ENCODE results near the gene CMTR1. TPM values are rescaled to one million over a fixed set of nuclear protein-coding genes. Genes with fewer than 3 reads are reported as not detected.

The CMTR1 gene
- total RNA-seq, 4 donors from 2014 or later: 35.1 to 49.2 (median 41.4) TPM

- H3K27ac ChIP-seq: peak overlapping the region in 3 of 4 donors; percentile 13 to 63 (median 43)
- TF ChIP-seq EP300 (IDR thresholded peaks at IDR 0.05) (no peak), POLR2AphosphoS5 (IDR thresholded peaks at IDR 0.05) (no peak), CTCF (IDR thresholded peaks at IDR 0.05) (no peak), POLR2A (IDR thresholded peaks at IDR 0.05) (no peak)
Observed at GRCh38 chr6:37516076-37516919, 83.3 kb downstream of the CMTR1 start.

DNA sequence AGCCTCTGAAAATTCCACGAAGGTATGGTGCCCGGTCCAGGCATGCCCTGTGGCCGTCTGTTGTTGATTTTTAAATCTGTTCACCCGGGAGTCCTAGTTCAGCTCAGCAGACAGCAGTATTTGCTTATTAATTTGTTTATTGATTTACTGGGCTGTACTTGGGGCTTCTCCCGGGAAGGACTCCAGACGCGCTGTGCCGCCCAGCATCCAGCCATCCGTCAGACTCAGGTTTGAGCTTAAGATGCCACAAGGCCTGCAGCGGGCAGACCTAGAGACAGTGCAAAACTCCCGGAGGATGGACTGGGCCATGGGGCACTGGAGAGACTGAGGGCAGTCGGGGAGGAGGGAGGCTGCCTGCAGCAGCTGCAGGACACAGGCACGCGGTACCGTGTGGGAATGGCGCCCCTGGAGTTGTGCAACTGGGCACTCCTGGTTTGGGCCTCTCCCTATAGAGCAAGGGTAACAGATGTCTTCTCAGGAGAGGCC lies 83.9 kb downstream of the CMTR1 start:
- H3K4me1 ChIP-seq: peaks cover 0 to 16% (median 5%) of the 10 kb centered on the region in 3 donors
- 50 to 65% methylated on average over 4 of the region's 16 CpGs for WGBS, 2 donors (ENCODE audit: low coverage in 1 of 2)
- no peaks in the 10 kb centered on the region for H3K36me3 ChIP-seq
- no peaks in the 10 kb centered on the region for H3K9me3 ChIP-seq
- H3K27me3 ChIP-seq: peaks cover 36% of the 10 kb centered on the region
- TF ChIP-seq CTCF (IDR thresholded peaks at IDR 0.05) (no peak), POLR2AphosphoS5 (IDR thresholded peaks at IDR 0.05) (no peak), EP300 (IDR thresholded peaks at IDR 0.05) (no peak), POLR2A (IDR thresholded peaks at IDR 0.05) (no peak)
- no peak for ATAC-seq
- peak overlapping the region in 1 of 4 donors; percentile 63 for H3K27ac ChIP-seq
- H3K4me3 ChIP-seq: no peak overlapping the region

More at GRCh38 chr6:37516076-37516919, 83.3 kb downstream of the CMTR1 start:
- H3K4me3 ChIP-seq: peak overlapping the region in 1 of 2 donors; percentile 4
- H3K27me3 ChIP-seq: peaks cover 37% of the 10 kb centered on the region
- no peaks in the 10 kb centered on the region for H3K9me3 ChIP-seq
- peak; percentile 44 for ATAC-seq
- 40% methylated on average over 1 of the region's 18 CpGs; no CpG with 5 or more reads in 1 of the 2 donors for WGBS, 2 donors (ENCODE audit: low coverage in 1 of 2)
- H3K4me1 ChIP-seq: peaks cover 0 to 16% (median 5%) of the 10 kb centered on the region in 3 donors
- H3K36me3 ChIP-seq: no peaks in the 10 kb centered on the region

- 60 to 63% methylated on average over 4 of the region's 11 CpGs for WGBS, 2 donors (ENCODE audit: low coverage in 1 of 2)
- peaks cover 36% of the 10 kb centered on the region for H3K27me3 ChIP-seq
- no peak overlapping the region for H3K27ac ChIP-seq
- H3K4me3 ChIP-seq: no peak overlapping the region
- no peaks in the 10 kb centered on the region for H3K36me3 ChIP-seq
- no peaks in the 10 kb centered on the region for H3K9me3 ChIP-seq
- TF ChIP-seq EP300 (IDR thresholded peaks at IDR 0.05) (no peak), POLR2A (IDR thresholded peaks at IDR 0.05) (no peak), CTCF (IDR thresholded peaks at IDR 0.05) (no peak), POLR2AphosphoS5 (IDR thresholded peaks at IDR 0.05) (no peak)
- no peak for ATAC-seq
- H3K4me1 ChIP-seq: peaks cover 0 to 16% (median 5%) of the 10 kb centered on the region in 3 donors
Observed at GRCh38 chr6:37517411-37517812, 84.4 kb downstream of the CMTR1 start.

GRCh38 chr6:37518116-37518515 lies 85.1 kb downstream of the CMTR1 start:
- TF ChIP-seq EP300 (IDR thresholded peaks at IDR 0.05) (no peak), CTCF (IDR thresholded peaks at IDR 0.05) (no peak)
- ATAC-seq: no peak

More at GRCh38 chr6:37518116-37518515, 85.1 kb downstream of the CMTR1 start:
- 70% methylated on average over 3 of the region's 6 CpGs; no CpG with 5 or more reads in 1 of the 2 donors for WGBS, 2 donors (ENCODE audit: low coverage in 1 of 2)
- Histone ChIP-seq H3K9me3 (no peaks in the 10 kb centered on the region), H3K4me3 (no peak overlapping the region), H3K4me1 (peaks cover 0 to 16% (median 5%) of the 10 kb centered on the region in 3 donors), H3K36me3 (no peaks in the 10 kb centered on the region), H3K27ac (no peak overlapping the region), H3K27me3 (peaks cover 36% of the 10 kb centered on the region)
